GM18526 (cell line): ENCODE results near the gene TMEM270.

Experiments
- POLR2A ChIP-seq: IDR thresholded peaks from 3 replicates; pipeline ENCODE4 v1.6.1; 2011; ENCODE audit not compliant: insufficient read length; ENCODE audit errors: extremely low read depth

Gene TMEM270

GRCh38 chr7:73844848-73845460 is 16.0 kb upstream of the TMEM270 start:
- TF ChIP-seq POLR2A, result no peak

- no peak for TF ChIP-seq POLR2A
These were observed 12.8 kb upstream of the TMEM270 start for GRCh38 chr7:73847941-73848723.

GRCh38 chr7:73850781-73851207 is 10.2 kb upstream of the TMEM270 start:
- no peak for TF ChIP-seq POLR2A

- TF ChIP-seq POLR2A, result no peak
These were observed 9.3 kb upstream of the TMEM270 start for GRCh38 chr7:73851410-73852338.

DNA sequence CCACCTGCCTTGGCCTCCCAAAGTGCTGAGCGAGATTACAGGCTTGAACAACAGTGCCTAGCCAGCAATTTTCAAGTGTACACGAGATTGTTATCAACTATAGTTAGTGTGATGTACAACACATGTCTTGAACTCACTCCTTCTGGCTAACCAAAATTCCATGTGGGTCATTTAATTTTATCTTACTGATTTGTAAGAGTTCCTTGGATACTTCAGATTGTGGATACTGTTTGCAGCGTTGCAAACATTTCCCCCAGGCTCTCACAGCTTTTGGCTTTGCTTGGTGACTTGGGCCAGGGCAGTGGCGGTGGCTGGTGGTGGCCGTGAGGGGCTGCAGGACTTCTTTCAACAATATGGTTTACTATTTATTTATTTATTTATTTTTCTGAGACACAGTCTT is 8.5 kb upstream of the TMEM270 start:
- TF ChIP-seq POLR2A, result no peak

- no peak for TF ChIP-seq POLR2A
These were observed 4.0 kb upstream of the TMEM270 start for GRCh38 chr7:73856941-73857340.

- TF ChIP-seq POLR2A, result no peak
These were observed 2.2 kb upstream of the TMEM270 start for GRCh38 chr7:73858807-73859206.

- TF ChIP-seq POLR2A, result no peak
These were observed 346 bp downstream of the TMEM270 start for GRCh38 chr7:73861305-73861704.

DNA sequence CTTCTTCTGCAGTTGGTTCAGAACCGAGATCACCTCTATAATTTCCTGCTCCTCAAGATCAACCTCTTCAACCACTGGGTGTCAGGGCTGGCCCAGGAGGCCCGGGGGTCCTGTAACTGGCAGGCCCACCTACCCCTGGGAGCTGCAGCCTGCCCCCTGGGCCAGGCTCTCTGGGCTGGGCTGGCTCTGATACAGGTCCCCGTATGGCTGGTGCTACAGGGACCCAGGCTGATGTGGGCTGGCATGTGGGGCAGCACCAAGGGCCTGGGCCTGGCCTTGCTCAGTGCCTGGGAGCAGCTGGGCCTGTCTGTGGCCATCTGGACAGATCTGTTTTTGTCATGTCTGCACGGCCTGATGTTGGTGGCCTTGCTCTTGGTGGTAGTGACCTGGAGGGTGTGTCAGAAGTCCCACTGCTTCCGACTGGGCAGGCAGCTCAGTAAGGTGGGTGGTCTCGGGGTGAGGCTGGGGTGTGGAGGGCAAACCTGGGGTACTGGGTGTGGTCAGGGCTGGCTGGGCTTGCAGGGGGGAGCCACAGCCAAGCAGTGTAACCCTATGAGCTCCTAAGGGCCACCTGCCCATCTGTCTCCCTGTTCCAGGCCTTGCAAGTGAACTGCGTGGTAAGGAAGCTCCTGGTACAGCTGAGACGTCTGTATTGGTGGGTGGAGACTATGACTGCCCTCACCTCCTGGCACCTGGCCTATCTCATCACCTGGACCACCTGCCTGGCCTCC is 4.2 kb downstream of the TMEM270 start:
- no peak for TF ChIP-seq POLR2A

GRCh38 chr7:73865738-73866445 is 4.9 kb downstream of the TMEM270 start:
- TF ChIP-seq POLR2A, result no peak

GRCh38 chr7:73866446-73866767 is 5.4 kb downstream of the TMEM270 start:
- no peak for TF ChIP-seq POLR2A

GRCh38 chr7:73869011-73869798 is 8.2 kb downstream of the TMEM270 start:
- no peak for TF ChIP-seq POLR2A

DNA sequence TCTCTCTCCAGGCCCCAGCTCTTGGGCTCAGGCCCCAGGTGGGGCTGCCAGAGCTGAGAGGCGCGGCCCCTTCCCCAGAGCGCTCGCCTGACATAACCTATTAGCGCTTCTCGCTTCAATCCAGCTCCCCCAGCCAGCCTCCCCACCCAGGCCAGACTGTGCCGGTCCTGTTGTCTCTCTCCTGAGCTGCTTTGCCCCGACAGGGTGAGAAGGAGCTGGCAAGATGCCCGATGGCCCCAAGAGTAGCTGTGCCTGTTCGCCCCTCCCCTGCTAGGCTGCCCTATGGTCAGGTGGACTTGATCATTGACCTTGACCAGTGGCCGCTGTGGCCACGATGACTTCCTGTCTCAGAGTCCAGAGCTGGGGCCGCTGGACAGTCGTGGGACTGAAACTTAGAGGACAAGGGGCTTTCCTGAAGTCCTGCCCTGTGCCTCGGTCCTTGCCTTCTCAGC is 9.1 kb downstream of the TMEM270 start:
- TF ChIP-seq POLR2A, result no peak
